ENCODE measurements around the gene KRAS. TPM values are rescaled to one million over a fixed set of nuclear protein-coding genes. Genes with fewer than 3 reads are reported as not detected.
A peak's percentile ranks its signal among the peaks of the same experiment; 100 is the strongest.

The KRAS gene
- total and polyA plus RNA-seq, 2 of the 13 experiments (the other 11 are each of a cell fraction or from before 2014, with no cell fraction given): 6.5 to 9.8 TPM

DNA sequence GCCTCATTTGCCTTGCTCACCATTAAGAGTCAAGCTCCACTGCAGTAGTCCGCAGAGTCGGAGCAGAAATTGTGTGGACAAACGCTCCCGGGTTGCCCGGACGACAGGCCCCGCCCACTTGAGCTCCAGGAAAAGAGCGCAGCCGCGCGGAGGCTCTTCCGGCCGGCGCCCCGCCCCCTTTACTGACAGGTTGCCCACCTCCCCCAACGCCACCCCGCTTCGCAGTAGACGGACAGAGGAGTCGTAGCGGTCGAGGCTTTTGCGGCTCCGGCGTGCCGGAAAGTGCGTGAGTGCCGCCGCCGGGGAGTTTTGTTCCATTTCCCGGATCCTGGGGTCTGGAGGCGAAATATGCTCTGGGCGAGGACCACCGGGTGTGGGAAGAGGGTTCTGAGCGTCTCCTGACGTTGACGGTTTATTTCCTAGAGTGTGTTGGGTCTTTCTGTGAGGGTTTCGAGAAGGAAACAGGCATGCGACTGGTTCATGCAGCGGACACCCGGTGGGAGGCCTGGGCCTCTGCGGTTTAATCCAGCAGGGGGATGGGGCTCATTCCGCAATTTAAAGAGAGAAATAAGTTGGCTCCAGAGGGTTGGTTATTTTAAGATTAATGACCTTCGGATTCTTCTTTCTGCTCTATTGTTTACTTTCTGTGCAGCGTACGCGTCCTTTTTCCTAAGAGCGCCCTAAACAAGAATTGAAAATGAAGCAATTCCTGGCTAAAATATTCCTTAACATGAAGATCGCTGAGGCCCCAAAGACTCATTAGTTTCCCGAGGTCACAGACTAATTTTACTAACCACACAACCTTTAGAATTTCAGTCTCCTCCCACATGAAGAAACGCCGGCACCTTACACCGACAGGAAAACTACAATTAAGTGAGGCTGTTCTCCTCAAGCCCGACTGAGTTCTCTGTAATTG is 55.4 kb downstream of the KRAS start, which contains the start of the genes DNAI7 and ETFRF1 (continued):
- TF ChIP-seq, protein P1, sequence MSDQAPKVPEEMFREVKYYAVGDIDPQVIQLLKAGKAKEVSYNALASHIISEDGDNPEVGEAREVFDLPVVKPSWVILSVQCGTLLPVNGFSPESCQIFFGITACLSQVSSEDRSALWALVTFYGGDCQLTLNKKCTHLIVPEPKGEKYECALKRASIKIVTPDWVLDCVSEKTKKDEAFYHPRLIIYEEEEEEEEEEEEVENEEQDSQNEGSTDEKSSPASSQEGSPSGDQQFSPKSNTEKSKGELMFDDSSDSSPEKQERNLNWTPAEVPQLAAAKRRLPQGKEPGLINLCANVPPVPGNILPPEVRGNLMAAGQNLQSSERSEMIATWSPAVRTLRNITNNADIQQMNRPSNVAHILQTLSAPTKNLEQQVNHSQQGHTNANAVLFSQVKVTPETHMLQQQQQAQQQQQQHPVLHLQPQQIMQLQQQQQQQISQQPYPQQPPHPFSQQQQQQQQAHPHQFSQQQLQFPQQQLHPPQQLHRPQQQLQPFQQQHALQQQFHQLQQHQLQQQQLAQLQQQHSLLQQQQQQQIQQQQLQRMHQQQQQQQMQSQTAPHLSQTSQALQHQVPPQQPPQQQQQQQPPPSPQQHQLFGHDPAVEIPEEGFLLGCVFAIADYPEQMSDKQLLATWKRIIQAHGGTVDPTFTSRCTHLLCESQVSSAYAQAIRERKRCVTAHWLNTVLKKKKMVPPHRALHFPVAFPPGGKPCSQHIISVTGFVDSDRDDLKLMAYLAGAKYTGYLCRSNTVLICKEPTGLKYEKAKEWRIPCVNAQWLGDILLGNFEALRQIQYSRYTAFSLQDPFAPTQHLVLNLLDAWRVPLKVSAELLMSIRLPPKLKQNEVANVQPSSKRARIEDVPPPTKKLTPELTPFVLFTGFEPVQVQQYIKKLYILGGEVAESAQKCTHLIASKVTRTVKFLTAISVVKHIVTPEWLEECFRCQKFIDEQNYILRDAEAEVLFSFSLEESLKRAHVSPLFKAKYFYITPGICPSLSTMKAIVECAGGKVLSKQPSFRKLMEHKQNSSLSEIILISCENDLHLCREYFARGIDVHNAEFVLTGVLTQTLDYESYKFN (CRISPR knock-in tag; conservative IDR thresholded peaks at IDR 0.05): peak; percentile 50
- TF ChIP-seq SALL1 (CRISPR knock-in tag; IDR thresholded peaks at IDR 0.05) (peak; percentile 87), SMARCE1 (IDR thresholded peaks at IDR 0.05; ENCODE audit: borderline replicate concordance) (no peak), EZH2 (conservative IDR thresholded peaks at IDR 0.05; ENCODE audit: low read depth, low read length) (no peak), ELF3 (CRISPR knock-in tag; IDR thresholded peaks at IDR 0.05) (peak; percentile 61), HNRNPK (IDR thresholded peaks at IDR 0.05; ENCODE audit: low read depth, low read length, poor library complexity, severe bottlenecking) (no peak), ZBTB38 (CRISPR knock-in tag; IDR thresholded peaks at IDR 0.05) (peak; percentile 62; the same call in 1 of the 2 replicates), IRX3 (CRISPR knock-in tag; IDR thresholded peaks at IDR 0.05; ENCODE audit: borderline replicate concordance, low read depth) (no peak), ZNF292 (CRISPR knock-in tag; IDR thresholded peaks at IDR 0.05; ENCODE audit: borderline replicate concordance, low read depth) (0 out of 2 replicates have a peak, but pooled peaks have one; percentile 27), SAFB2 (CRISPR knock-in tag; IDR thresholded peaks at IDR 0.05; ENCODE audit: borderline replicate concordance, low read depth) (no peak), REPIN1 (CRISPR knock-in tag; IDR thresholded peaks at IDR 0.05; ENCODE audit: borderline replicate concordance, low read depth) (peak; percentile 65; the same call in 1 of the 2 replicates)
- TF ChIP-seq, protein P2, sequence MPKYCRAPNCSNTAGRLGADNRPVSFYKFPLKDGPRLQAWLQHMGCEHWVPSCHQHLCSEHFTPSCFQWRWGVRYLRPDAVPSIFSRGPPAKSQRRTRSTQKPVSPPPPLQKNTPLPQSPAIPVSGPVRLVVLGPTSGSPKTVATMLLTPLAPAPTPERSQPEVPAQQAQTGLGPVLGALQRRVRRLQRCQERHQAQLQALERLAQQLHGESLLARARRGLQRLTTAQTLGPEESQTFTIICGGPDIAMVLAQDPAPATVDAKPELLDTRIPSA (CRISPR knock-in tag; IDR thresholded peaks at IDR 0.05; ENCODE audit: borderline replicate concordance): no peak
- TF ChIP-seq, protein P3, sequence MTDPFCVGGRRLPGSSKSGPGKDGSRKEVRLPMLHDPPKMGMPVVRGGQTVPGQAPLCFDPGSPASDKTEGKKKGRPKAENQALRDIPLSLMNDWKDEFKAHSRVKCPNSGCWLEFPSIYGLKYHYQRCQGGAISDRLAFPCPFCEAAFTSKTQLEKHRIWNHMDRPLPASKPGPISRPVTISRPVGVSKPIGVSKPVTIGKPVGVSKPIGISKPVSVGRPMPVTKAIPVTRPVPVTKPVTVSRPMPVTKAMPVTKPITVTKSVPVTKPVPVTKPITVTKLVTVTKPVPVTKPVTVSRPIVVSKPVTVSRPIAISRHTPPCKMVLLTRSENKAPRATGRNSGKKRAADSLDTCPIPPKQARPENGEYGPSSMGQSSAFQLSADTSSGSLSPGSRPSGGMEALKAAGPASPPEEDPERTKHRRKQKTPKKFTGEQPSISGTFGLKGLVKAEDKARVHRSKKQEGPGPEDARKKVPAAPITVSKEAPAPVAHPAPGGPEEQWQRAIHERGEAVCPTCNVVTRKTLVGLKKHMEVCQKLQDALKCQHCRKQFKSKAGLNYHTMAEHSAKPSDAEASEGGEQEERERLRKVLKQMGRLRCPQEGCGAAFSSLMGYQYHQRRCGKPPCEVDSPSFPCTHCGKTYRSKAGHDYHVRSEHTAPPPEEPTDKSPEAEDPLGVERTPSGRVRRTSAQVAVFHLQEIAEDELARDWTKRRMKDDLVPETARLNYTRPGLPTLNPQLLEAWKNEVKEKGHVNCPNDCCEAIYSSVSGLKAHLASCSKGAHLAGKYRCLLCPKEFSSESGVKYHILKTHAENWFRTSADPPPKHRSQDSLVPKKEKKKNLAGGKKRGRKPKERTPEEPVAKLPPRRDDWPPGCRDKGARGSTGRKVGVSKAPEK (CRISPR knock-in tag; IDR thresholded peaks at IDR 0.05; ENCODE audit: borderline replicate concordance): no peak
- TF ChIP-seq, protein P4, sequence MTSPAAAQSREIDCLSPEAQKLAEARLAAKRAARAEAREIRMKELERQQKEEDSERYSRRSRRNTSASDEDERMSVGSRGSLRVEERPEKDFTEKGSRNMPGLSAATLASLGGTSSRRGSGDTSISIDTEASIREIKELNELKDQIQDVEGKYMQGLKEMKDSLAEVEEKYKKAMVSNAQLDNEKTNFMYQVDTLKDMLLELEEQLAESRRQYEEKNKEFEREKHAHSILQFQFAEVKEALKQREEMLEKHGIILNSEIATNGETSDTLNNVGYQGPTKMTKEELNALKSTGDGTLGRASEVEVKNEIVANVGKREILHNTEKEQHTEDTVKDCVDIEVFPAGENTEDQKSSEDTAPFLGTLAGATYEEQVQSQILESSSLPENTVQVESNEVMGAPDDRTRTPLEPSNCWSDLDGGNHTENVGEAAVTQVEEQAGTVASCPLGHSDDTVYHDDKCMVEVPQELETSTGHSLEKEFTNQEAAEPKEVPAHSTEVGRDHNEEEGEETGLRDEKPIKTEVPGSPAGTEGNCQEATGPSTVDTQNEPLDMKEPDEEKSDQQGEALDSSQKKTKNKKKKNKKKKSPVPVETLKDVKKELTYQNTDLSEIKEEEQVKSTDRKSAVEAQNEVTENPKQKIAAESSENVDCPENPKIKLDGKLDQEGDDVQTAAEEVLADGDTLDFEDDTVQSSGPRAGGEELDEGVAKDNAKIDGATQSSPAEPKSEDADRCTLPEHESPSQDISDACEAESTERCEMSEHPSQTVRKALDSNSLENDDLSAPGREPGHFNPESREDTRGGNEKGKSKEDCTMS (CRISPR knock-in tag; conservative IDR thresholded peaks at IDR 0.05): no peak
- TF ChIP-seq, protein P5, sequence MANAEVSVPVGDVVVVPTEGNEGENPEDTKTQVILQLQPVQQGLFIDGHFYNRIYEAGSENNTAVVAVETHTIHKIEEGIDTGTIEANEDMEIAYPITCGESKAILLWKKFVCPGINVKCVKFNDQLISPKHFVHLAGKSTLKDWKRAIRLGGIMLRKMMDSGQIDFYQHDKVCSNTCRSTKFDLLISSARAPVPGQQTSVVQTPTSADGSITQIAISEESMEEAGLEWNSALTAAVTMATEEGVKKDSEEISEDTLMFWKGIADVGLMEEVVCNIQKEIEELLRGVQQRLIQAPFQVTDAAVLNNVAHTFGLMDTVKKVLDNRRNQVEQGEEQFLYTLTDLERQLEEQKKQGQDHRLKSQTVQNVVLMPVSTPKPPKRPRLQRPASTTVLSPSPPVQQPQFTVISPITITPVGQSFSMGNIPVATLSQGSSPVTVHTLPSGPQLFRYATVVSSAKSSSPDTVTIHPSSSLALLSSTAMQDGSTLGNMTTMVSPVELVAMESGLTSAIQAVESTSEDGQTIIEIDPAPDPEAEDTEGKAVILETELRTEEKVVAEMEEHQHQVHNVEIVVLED (CRISPR knock-in tag; IDR thresholded peaks at IDR 0.05; ENCODE audit: borderline replicate concordance): peak; percentile 73; the same call in 1 of the 2 replicates
